ENCODE measurements around the gene ACVRL1.

DNA sequence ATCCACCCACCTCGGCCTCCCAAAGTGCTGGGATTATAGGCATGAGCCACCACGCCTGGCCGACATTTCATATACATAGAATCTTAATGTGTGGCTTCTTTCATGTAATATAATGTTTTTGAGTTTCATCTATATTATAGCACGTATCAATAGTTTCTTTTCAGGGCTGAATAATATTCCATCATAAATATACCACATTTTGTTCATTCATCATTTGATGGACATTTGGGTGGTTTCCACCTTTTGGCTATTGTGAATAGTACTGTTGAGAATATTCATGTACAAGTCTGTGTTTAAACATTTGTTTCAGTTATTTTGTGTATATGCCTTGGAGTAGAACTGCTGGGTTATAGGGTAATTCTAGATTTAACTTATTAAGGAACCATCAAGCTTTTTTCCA is 56.2 kb downstream of the ACVRL1 start:
- TF ChIP-seq, protein P1, sequence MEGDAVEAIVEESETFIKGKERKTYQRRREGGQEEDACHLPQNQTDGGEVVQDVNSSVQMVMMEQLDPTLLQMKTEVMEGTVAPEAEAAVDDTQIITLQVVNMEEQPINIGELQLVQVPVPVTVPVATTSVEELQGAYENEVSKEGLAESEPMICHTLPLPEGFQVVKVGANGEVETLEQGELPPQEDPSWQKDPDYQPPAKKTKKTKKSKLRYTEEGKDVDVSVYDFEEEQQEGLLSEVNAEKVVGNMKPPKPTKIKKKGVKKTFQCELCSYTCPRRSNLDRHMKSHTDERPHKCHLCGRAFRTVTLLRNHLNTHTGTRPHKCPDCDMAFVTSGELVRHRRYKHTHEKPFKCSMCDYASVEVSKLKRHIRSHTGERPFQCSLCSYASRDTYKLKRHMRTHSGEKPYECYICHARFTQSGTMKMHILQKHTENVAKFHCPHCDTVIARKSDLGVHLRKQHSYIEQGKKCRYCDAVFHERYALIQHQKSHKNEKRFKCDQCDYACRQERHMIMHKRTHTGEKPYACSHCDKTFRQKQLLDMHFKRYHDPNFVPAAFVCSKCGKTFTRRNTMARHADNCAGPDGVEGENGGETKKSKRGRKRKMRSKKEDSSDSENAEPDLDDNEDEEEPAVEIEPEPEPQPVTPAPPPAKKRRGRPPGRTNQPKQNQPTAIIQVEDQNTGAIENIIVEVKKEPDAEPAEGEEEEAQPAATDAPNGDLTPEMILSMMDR (conservative IDR thresholded peaks at IDR 0.05) = no peak
- no peak for TF ChIP-seq EZH2 (IDR thresholded peaks at IDR 0.05; ENCODE audit: low read depth)

All from PC-9 (cell line).